Embryonic facial prominence (tissue), 1 donor: ENCODE measurements around the gene TP63.
"Not testable (repeated sequence)": the region's sequence is repeated elsewhere in the genome, so short reads cannot be mapped to it uniquely, and the experiment has no call there.

Experiments used
- DNase-seq: peaks from one replicate; pipeline ENCODE4 v3.0.0-alpha.2; 2016; ENCODE audit errors: extremely low spot score

Gene TP63

GRCh38 chr3:189721873-189722665 lies 90.9 kb downstream of the TP63 start:
- DNase-seq = no peak

- DNase-seq = no peak
Observed at GRCh38 chr3:189724356-189724755, 93.2 kb downstream of the TP63 start.

GRCh38 chr3:189726277-189726676 lies 95.1 kb downstream of the TP63 start:
- DNase-seq = no peak

- DNase-seq = no peak
Observed at GRCh38 chr3:189727158-189727557, 96.0 kb downstream of the TP63 start.

- DNase-seq = no peak
Observed at GRCh38 chr3:189727898-189728297, 96.7 kb downstream of the TP63 start.

GRCh38 chr3:189728915-189729314 lies 97.7 kb downstream of the TP63 start:
- DNase-seq = no peak

GRCh38 chr3:189734061-189734460 lies 102.9 kb downstream of the TP63 start:
- no peak for DNase-seq

- DNase-seq = no peak
Observed at GRCh38 chr3:189735913-189736312, 104.7 kb downstream of the TP63 start.

- no peak for DNase-seq
Observed at GRCh38 chr3:189737071-189737470, 105.9 kb downstream of the TP63 start.

GRCh38 chr3:189737619-189738018 lies 106.4 kb downstream of the TP63 start:
- DNase-seq = no peak

- DNase-seq = no peak
Observed at GRCh38 chr3:189739378-189739777, 108.2 kb downstream of the TP63 start.

- no peak for DNase-seq
Observed at GRCh38 chr3:189740156-189740555, 109.0 kb downstream of the TP63 start.

- DNase-seq = no peak
Observed at GRCh38 chr3:189744235-189744634, 113.0 kb downstream of the TP63 start.

GRCh38 chr3:189745622-189746021 lies 114.4 kb downstream of the TP63 start:
- no peak for DNase-seq

- DNase-seq = no peak
Observed at GRCh38 chr3:189748046-189748445, 116.9 kb downstream of the TP63 start.

GRCh38 chr3:189750972-189751371 lies 119.8 kb downstream of the TP63 start:
- DNase-seq = not testable (repeated sequence)

- DNase-seq = no peak
Observed at GRCh38 chr3:189754356-189754755, 123.2 kb downstream of the TP63 start.

- DNase-seq = no peak
Observed at GRCh38 chr3:189756582-189757078, 125.4 kb downstream of the TP63 start.

GRCh38 chr3:189758186-189758585 lies 127.0 kb downstream of the TP63 start:
- no peak for DNase-seq

GRCh38 chr3:189766416-189766815 lies 135.2 kb downstream of the TP63 start:
- peak; percentile 20 for DNase-seq

GRCh38 chr3:189771842-189772450 lies 140.8 kb downstream of the TP63 start:
- no peak for DNase-seq

GRCh38 chr3:189772584-189772983 lies 141.4 kb downstream of the TP63 start:
- no peak for DNase-seq

GRCh38 chr3:189773056-189773455 lies 141.9 kb downstream of the TP63 start:
- no peak for DNase-seq
